ENCODE measurements around the gene CPAMD8.
"Not testable (repeated sequence)": the region's sequence is repeated elsewhere in the genome, so short reads cannot be mapped to it uniquely, and the experiment has no call there.

DNA sequence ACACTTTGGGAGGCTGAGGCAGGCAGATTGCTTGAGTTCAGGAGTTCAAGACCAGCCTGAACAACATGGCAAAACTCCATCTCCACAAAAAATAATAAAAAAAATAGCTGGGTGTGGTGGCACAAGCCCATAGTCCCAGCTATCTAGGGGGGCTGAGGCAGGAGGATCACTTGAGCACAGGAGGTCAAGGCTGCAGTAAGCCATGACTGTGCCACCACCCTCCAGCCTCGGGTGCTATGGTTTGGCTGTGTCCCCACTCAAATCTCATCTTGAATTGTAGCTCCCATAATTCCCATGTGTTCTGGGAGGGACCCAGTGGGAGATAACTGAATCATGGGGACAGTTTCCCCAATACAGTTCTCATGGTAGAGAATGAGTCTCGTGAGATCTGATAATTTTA, 44.0 kb downstream of the CPAMD8 start:
- TF ChIP-seq, protein P1, sequence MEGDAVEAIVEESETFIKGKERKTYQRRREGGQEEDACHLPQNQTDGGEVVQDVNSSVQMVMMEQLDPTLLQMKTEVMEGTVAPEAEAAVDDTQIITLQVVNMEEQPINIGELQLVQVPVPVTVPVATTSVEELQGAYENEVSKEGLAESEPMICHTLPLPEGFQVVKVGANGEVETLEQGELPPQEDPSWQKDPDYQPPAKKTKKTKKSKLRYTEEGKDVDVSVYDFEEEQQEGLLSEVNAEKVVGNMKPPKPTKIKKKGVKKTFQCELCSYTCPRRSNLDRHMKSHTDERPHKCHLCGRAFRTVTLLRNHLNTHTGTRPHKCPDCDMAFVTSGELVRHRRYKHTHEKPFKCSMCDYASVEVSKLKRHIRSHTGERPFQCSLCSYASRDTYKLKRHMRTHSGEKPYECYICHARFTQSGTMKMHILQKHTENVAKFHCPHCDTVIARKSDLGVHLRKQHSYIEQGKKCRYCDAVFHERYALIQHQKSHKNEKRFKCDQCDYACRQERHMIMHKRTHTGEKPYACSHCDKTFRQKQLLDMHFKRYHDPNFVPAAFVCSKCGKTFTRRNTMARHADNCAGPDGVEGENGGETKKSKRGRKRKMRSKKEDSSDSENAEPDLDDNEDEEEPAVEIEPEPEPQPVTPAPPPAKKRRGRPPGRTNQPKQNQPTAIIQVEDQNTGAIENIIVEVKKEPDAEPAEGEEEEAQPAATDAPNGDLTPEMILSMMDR (IDR thresholded peaks at IDR 0.05): not testable (repeated sequence)
- not testable (repeated sequence) for TF ChIP-seq EZH2 (IDR thresholded peaks at IDR 0.05; ENCODE audit: borderline replicate concordance, insufficient read depth, low read depth, low read length, poor library complexity, severe bottlenecking)
